Brain pericyte (primary cell): ENCODE results near the gene PTPRA.
"Not testable (repeated sequence)": the region's sequence is repeated elsewhere in the genome, so short reads cannot be mapped to it uniquely, and the experiment has no call there.

Experiments used
- DNase-seq: peaks from one replicate; pipeline ENCODE4 v3.0.0-alpha.2; 2012; ENCODE audit warnings: low read depth, low spot score

PTPRA gene

GRCh38 chr20:2888224-2888955 lies 15.1 kb downstream of the PTPRA start:
- DNase-seq = no peak

DNA sequence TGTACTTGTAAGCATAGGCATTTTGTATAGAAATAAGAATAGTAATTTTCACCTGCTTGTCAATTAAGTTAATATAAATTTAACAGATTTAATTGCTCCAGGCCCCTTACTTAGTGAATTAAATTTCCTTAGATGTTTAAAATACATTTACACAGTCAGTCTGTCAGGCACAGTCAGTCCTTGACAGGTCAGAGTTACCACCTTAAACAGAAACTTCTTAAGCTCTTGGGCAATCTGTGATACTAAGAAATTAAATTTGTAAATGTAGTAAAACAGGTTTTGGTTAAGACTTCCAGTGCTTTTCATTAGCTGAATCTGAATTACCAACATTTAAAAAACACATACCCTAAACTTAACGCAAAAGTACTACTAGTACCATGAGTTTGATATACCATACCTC lies 15.9 kb downstream of the PTPRA start:
- DNase-seq = no peak

DNA sequence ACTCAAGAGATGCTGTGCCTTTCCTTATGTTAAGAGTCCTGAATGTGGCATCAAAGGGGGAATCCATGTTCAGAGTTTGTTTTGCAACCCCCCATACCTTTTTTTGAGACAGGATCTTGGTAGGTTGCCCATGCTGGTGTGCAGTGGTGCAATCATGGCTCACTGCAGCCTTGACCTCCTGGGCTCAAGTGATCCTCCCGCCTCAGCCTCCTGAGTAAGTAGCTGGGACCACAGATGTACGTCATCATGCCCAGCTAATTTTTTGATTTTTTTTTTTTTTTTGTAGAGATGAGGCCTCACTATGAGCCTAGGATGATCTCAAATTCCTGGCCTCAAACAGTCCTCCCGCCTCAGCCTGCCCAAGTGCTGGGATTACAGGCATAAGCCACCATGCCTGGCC lies 16.5 kb downstream of the PTPRA start:
- DNase-seq = no peak

- no peak for DNase-seq
These were observed 17.5 kb downstream of the PTPRA start for GRCh38 chr20:2890742-2891141.

DNA sequence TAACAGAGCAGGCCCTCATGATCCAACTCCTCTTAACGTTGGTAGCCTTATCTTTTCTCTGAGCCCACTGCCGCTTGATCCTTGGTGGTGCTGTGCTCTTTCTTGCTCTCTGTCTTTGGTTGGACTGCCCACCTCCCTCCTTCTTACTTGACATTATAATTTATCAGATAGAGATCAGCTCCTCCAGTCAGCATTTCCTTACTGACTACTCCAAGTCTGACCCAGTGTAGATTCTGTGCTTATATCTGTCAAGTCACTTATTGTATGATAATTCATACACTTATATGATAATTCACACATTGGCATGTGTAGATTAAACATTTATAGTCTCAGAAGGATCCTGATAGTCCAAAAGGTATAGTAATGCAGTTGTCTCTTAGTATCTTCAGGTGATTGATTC lies 18.1 kb downstream of the PTPRA start:
- DNase-seq = no peak

DNA sequence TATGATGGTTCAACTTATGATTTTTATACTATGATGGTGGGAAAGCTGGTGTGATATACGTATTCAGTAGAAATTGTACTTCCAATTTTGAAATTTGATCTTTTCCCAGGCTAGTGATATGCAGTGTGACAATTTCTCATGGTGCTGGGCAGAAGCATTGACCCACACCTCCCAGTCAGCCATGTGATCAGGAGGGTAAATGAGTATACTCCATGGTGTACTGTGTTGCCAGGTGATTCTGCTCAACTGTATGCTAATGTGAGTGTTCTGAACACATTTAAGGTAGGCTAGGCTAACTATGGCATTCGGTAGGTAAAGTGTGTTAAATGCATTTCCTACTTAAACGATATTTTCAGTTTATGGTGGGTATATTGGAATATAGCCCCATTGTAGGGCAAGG lies 19.1 kb downstream of the PTPRA start:
- DNase-seq = no peak

DNA sequence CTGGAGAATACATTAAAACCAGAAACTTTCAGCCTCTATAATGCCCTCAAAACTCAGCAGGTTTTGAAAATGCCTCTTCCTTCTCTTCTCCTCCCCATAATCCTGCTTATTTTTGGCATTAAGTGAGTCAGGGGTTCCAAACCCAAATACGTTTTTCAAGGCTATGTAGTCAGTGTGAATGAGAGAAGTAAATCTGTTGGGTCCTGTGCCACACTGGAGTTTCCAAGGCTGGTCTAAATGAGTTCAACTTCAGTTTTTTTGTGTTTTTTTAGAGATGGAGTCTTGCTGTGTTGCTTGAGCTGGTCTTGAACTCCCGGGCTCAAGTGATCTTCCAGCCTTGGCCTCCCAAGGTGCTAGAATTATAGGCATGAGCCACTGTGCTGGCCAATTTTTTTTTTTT lies 20.9 kb downstream of the PTPRA start:
- DNase-seq = no peak

- DNase-seq = not testable (repeated sequence)
These were observed 21.9 kb downstream of the PTPRA start for GRCh38 chr20:2895154-2895553.

DNA sequence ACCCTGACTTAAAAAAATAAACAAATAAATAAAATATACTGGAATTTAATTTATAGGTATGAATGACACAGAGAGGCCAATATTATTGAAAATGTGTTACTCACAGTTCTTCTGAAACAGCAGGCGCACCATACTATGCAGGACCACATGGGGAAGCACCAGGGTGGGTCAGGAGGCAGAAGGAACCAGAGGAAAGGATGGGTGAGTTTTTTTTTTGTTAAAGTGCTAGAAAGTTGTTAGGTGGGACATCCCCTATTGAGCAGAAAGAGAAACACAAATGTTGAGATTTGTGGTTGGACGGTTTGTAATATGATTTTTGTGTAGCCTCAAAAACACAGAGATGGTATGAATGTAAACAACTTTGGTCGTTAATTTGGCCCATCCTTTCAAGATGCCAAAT lies 26.0 kb downstream of the PTPRA start:
- no peak for DNase-seq

- DNase-seq = no peak
These were observed 27.7 kb downstream of the PTPRA start for GRCh38 chr20:2900845-2901592.

GRCh38 chr20:2902291-2902690 lies 29.0 kb downstream of the PTPRA start:
- no peak for DNase-seq

GRCh38 chr20:2902818-2903217 lies 29.5 kb downstream of the PTPRA start:
- no peak for DNase-seq

GRCh38 chr20:2903686-2904085 lies 30.4 kb downstream of the PTPRA start:
- no peak for DNase-seq

GRCh38 chr20:2907519-2907918 lies 34.2 kb downstream of the PTPRA start:
- no peak for DNase-seq

DNA sequence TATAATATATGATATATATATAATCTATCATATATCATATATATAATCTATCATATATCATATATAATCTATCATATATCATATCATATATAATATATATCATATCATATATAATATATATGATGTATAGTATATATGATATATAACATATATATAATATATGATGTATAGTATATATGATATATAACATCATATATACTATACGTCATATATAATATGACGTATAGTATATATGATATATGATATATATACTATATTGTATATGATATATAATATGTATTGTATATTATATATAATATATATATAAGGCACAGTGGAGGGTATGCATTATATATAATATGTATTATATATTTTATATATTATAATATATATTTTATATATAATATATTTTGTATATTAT lies 36.7 kb downstream of the PTPRA start:
- DNase-seq = no peak

DNA sequence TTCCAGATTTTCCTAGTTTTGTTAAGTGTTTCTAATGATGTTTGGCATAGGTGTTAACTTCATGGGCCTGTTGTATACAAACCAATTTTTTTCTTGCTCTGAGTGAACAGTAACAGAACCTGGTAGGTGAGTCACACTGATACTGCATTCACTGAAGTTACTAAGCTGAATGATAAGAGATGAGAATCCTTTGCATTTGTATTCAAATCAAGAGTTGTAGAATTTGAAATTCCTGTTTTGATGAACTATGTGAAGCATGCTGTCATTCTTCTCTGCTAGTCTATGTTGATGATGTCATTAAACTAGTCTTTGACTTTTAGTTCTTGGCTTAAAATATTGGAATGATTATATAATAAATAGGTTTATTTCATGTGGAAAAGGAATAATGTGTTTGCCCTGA lies 37.9 kb downstream of the PTPRA start:
- DNase-seq = no peak

- no peak for DNase-seq
These were observed 40.9 kb downstream of the PTPRA start for GRCh38 chr20:2914160-2914559.

DNA sequence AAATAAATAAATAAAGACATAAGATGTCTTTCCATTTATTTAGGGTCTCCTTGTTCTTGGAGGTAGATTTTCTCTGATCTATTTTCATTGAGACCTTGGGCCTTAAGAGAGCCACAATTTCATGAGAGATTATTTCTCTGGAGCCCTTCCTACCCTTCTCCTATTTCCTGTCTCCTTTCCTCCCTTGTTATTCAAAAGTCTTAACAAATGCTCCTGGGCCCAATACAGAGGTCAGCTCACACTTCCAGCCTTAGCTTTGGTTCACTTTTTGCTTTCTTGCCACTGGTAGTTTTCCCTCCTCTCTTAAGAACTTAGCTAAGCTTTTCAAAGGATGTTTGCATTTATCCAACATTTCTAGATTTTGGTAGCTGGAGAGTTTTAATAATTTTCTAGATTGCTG lies 44.0 kb downstream of the PTPRA start:
- no peak for DNase-seq

DNA sequence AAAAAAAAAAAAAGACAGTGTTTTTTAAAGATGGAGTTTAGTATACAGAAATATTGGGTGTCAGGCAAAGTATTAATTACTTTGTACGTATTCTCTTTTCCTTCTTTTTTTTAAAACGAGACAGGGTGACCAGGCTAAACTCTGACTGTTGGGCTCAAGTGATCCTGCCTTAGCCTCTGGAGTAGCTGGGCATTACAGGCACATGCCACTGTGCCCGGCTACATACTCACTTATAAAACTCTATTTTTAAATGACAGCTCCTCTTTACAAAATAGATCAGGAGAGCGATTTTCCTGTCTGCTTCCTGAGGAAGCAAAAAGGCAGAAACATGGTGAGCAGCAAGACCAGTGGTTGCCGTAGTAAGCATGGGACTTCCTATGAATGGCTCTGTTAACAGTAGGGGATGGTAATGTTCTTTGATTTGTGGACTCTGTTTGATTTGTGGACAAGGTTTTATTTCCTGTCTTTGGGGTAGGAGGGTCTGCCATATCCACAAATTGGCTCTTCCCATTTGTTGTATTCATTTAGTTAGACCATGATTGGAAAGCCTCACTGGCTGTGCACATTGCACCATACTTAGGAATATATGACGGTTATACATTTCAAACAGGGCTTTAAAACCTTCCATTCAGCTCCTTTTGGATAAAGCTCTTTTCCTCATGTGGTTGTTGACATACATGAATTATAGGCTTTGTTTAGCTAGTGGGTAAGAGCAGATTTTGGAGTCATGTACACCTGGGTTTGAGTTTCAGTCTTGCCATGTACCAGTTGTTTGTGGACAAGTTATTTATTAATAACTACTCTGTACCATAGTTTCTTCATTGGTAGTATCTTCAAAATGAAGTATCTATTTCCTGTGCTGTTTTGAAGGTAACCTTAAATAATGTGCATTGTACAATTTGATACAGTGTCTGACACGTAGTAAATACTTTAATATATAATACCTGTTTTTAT lies 45.1 kb downstream of the PTPRA start:
- DNase-seq = no peak

- DNase-seq = no peak
These were observed 46.4 kb downstream of the PTPRA start for GRCh38 chr20:2919518-2920245.

DNA sequence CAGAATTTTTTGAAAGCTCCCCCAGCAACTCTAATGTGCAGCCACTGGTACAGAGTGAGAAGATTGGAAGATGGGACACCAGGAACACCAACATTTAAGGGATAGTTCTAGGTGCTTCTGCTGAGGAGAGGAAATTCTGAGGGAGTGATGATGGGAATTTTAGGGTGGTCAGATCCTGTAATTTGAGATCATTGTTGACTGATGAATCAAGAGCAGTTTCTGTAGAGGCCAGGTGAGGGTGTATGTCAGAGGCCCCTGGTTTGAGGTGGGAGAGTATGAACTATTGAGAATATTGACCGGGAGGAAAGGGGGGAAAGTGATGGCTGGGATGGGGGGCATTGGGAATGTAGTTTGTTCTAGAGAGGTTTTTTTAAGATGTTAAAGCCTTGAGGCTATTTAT lies 47.2 kb downstream of the PTPRA start:
- DNase-seq = no peak

DNA sequence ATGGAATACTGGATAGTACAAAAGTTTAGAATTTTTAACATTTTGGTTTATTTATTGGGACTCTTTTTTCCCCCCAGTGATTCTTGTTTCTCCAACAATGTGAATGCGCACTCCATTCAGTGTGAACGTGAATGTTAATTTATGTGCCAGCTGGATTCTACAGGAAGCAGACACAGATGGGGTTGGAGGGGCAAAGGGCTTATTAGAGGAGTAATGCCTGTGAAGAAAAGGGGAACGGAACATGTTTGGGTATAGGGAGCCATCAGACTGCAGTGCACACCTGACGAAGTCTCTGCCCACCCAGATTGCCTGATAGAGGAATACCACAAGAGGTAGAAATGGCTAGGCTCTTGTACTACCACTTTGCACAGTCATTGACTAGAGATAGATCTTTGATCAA lies 48.2 kb downstream of the PTPRA start:
- no peak for DNase-seq
